Panc1 (cell line): ENCODE data around the gene SP6. TPM values are rescaled to one million over a fixed set of nuclear protein-coding genes. Genes with fewer than 3 reads are reported as not detected.

Experiments
- ATAC-seq: fragments of 200-7000 bp; cut with Tn5 transposase; 2 replicates; pipeline ENCODE4 v1.9.1; 2020; ENCODE audit warnings: mild to moderate bottlenecking, moderate library complexity
- BruUV-seq: library from RNA; stranded (reverse); fragments of 400-500 nt; replicated peaks from 2 replicates; lab custom pipeline; 2021; lab: Mats Ljungman, UMichigan
- CTCF ChIA-PET: fragments of 300-600 bp; sonication (Branson Sonifier 250); formaldehyde crosslinking; loops from one replicate; lab custom pipeline; 2022; ENCODE audit warnings: antibody characterized with exemption; lab: Charles Lee
- POLR2A ChIA-PET: fragments of 300-600 bp; sonication (Branson Sonifier 250); formaldehyde crosslinking; loops from one replicate; lab custom pipeline; 2022; ENCODE audit warnings: antibody characterized with exemption; lab: Charles Lee
- DNase-seq: peaks from one replicate; pipeline ENCODE4 v3.0.0-alpha.2; 2010; ENCODE audit warnings: low read depth, low spot score
- H3K27ac ChIP-seq: 2 replicates; pipeline ENCODE4 v1.5.1; 2011; ENCODE audit warnings: mild to moderate bottlenecking, low read length, inconsistent platforms
- H3K27me3 ChIP-seq: fragments of 200-500 bp; sonication (Bioruptor generic); 2 replicates; pipeline ENCODE4 v1.6.0; 2014; ENCODE audit warnings: low read length, inconsistent platforms; ENCODE audit not compliant: control insufficient read depth, insufficient read depth
- H3K36me3 ChIP-seq: fragments of 200-500 bp; sonication (Bioruptor generic); 2 replicates; pipeline ENCODE4 v1.5.1; 2014; ENCODE audit warnings: inconsistent platforms, mild to moderate bottlenecking, low read length, moderate library complexity; ENCODE audit not compliant: control insufficient read depth, insufficient read depth
- H3K4me1 ChIP-seq: 2 replicates; pipeline ENCODE4 v1.5.1; 2011; ENCODE audit warnings: inconsistent platforms, mild to moderate bottlenecking, low read length, moderate library complexity; ENCODE audit not compliant: control insufficient read depth, insufficient read depth
- H3K4me3 ChIP-seq, 2 experiments: 2 replicates each; pipeline ENCODE4 v1.5.1; 2011 to 2012; ENCODE audit warnings: low read depth in 2 of 2, low read length in 2 of 2, mild to moderate bottlenecking in 2 of 2, inconsistent platforms in 1 of 2, moderate library complexity in 1 of 2
- H3K9me3 ChIP-seq: fragments of 200-500 bp; sonication (Bioruptor generic); 2 replicates; pipeline ENCODE4 v1.5.1; 2014; ENCODE audit warnings: low read depth, mild to moderate bottlenecking, inconsistent platforms, low read length, moderate library complexity; ENCODE audit not compliant: control insufficient read depth, insufficient read depth
- CTCF ChIP-seq: fragments of 450-650 bp; IDR thresholded peaks from 2 replicates; pipeline ENCODE4 v1.5.1; 2017; ENCODE audit warnings: mild to moderate bottlenecking
- POLR2AphosphoS5 ChIP-seq: IDR thresholded peaks from 2 replicates; pipeline ENCODE4 v1.6.1; 2012; ENCODE audit warnings: mild to moderate bottlenecking, low read depth, low read length, moderate library complexity
- REST ChIP-seq, 2 experiments: IDR thresholded peaks; 2 replicates each; pipeline ENCODE4 v1.6.1; 2011 to 2012; ENCODE audit warnings: low read depth in 2 of 2, control low read depth in 1 of 2, low read length in 1 of 2, mild to moderate bottlenecking in 1 of 2, moderate library complexity in 1 of 2; ENCODE audit not compliant: insufficient read depth in 1 of 2
- SIN3A ChIP-seq: IDR thresholded peaks from 2 replicates; pipeline ENCODE4 v1.6.1; 2012; ENCODE audit warnings: low read depth, mild to moderate bottlenecking, low read length, moderate library complexity, borderline replicate concordance; ENCODE audit not compliant: insufficient read depth
- TCF7L2 ChIP-seq: IDR thresholded peaks from 2 replicates; pipeline ENCODE4 v1.6.1; 2011; ENCODE audit warnings: mild to moderate bottlenecking, low read depth, low read length, inconsistent platforms
- in situ Hi-C: cut with HindIII; loops from 2 replicates; pipeline ENCODE4 v1.10.0; 2016; ENCODE audit warnings: low sequenced_read_pairs, low pct_unique_long_range_greater_than_20kb
- intact Hi-C: fragments of 100-400 bp; cut with micrococcal nuclease; formaldehyde crosslinking; loops from one replicate; pipeline ENCODE4 v1.10.0; 2022; ENCODE audit not compliant: unreplicated experiment
- total RNA-seq: library from RNA; stranded (reverse); gene quantifications from one replicate; pipeline ENCODE4 v1.2.1, GENCODE V29; 2021; ENCODE audit not compliant: unreplicated experiment

The SP6 gene
- total RNA-seq, 1 experiment from 2014 or later: 4.0 TPM

GRCh38 chr17:47831003-47831933 lies 19.7 kb downstream of the SP6 start, which contains the start of the genes LRRC46 and MRPL10:
Gene LRRC46 (plus strand): TSS chr17:47831670. CDS start chr17:47831990, 320 bp downstream.
Gene MRPL10 (minus strand): TSS chr17:47831541. CDS start chr17:47831511, 30 bp downstream.
- BruUV-seq: TSS peak; percentile 91
- no peak; the same call in 1 of the 2 replicates for TF ChIP-seq CTCF
- peak; percentile 99 for TF ChIP-seq POLR2AphosphoS5
- TF ChIP-seq SIN3A: peak; percentile 96; the same call in 1 of the 2 replicates
- TF ChIP-seq REST (IDR thresholded peaks at IDR 0.05; ENCODE audit: insufficient read depth in 1 of 2, low read depth in 2 of 2, low read length in 1 of 2): 0 out of 4 replicates have a peak, but pooled peaks of 1 of the 2 experiments have one; percentile 53
- TF ChIP-seq TCF7L2: 0 out of 2 replicates have a peak, but pooled peaks have one; percentile 37
- in situ Hi-C loops: no loop called here
- Histone ChIP-seq H3K9me3 (no peaks in the 10 kb centered on the region), H3K27ac (peak within 1 kb of the TSS; percentile 97), H3K4me3 (peak within 1 kb of the TSS; percentile 80 to 96), H3K27me3 (no peaks in the 10 kb centered on the region), H3K36me3 (peaks cover 5% of the 10 kb centered on the region; the same call in 1 of the 2 replicates), H3K4me1 (peaks cover 15% of the 10 kb centered on the region; the same call in 1 of the 2 replicates)
- peak; percentile 63 for DNase-seq
- peak; percentile 98 for ATAC-seq
- intact Hi-C loops: no loop called here
- ChIA-PET CTCF (interaction anchor here (0.8 to 1.1 kb wide), 2 partner anchors 10 to 93 kb away, joined by 3 to 5 read pairs; partner anchors contain the start of gene SCRN2), POLR2A (interaction anchor here (0.6 to 1.0 kb wide), 3 partner anchors 58 to 182 kb away, joined by 3 read pairs; partner anchors contain the start of gene KPNB1)

- no TSS peak for BruUV-seq
- in situ Hi-C loops (no loop called here), intact Hi-C loops (no loop called here)
- DNase-seq (no peak), ATAC-seq (no peak)
- peaks cover 15% of the 10 kb centered on the region; the same call in 1 of the 2 replicates for H3K4me1 ChIP-seq
- no peaks in the 10 kb centered on the region for H3K27me3 ChIP-seq
- no peaks in the 10 kb centered on the region for H3K9me3 ChIP-seq
- H3K4me3 ChIP-seq: peak overlapping the region; percentile 80 to 96
- peaks cover 5% of the 10 kb centered on the region; the same call in 1 of the 2 replicates for H3K36me3 ChIP-seq
- ChIA-PET POLR2A (interaction anchor here (0.6 to 0.7 kb wide), 2 partner anchors 59 to 87 kb away, joined by 3 read pairs; no protein-coding TSS in a partner anchor), CTCF (interaction anchor here (0.5 to 1.1 kb wide), 3 partner anchors 9 to 55 kb away, joined by 3 to 5 read pairs (median 3); partner anchors contain the start of genes OSBPL7 and SCRN2)
- TF ChIP-seq TCF7L2: no peak
- no peak for TF ChIP-seq SIN3A
- TF ChIP-seq POLR2AphosphoS5: no peak
- no peak for TF ChIP-seq CTCF
- TF ChIP-seq REST (IDR thresholded peaks at IDR 0.05; ENCODE audit: insufficient read depth in 1 of 2, low read depth in 2 of 2, low read length in 1 of 2): no peak
- H3K27ac ChIP-seq: peak overlapping the region; percentile 97
These were observed 20.5 kb downstream of the SP6 start for GRCh38 chr17:47830396-47831002.
